ENCODE data around the gene PUSL1. TPM values are rescaled to one million over a fixed set of nuclear protein-coding genes. Genes with fewer than 3 reads are reported as not detected.
A peak's percentile ranks its signal among the peaks of the same experiment; 100 is the strongest.

Gene PUSL1
- total RNA-seq, 4 donors from 2014 or later: 6.2 to 13.1 (median 9.5) TPM

DNA sequence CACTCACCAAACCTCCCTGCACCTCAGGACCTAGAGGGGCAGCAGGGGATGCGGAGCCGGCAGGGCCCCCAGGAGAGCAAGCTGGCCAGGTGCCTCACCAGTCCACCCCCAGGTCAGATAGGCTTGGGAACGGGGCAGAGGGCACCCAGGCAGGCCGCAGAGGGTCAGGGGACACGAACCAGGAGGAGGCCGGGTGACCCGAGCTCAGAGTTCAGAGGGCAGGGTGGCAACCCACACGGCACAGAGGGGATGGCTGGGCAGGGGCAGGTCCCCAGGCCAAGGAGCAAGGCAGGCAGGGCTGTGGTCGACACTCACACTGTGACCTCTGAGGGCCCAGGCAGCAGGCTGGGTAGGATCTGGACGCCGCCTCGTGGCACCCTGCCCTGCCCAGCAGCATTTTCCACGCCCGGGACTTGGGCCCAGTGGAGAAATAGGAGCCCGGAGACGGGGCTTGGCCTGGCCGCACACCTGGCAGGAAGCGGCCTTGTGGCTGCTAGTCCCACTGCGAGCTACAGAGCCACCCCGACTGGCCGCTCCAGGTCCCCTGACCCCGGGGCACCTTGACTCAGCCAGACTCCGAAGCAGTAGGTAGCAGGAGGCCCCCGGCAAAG, 35.5 kb downstream of the PUSL1 start:
- Histone ChIP-seq H3K4me1 (peaks cover 53 to 67% of the 10 kb centered on the region in 2 donors), H3K27ac (peak overlapping the region; percentile 96 to 99 (median 98)), H3K27me3 (no peaks in the 10 kb centered on the region), H3K4me3 (peak overlapping the region; percentile 14 to 52 (median 18)), H3K36me3 (peaks cover 0 to 28% of the 10 kb centered on the region in 2 donors), H3K9me3 (no peaks in the 10 kb centered on the region)
- TF ChIP-seq, protein P1, sequence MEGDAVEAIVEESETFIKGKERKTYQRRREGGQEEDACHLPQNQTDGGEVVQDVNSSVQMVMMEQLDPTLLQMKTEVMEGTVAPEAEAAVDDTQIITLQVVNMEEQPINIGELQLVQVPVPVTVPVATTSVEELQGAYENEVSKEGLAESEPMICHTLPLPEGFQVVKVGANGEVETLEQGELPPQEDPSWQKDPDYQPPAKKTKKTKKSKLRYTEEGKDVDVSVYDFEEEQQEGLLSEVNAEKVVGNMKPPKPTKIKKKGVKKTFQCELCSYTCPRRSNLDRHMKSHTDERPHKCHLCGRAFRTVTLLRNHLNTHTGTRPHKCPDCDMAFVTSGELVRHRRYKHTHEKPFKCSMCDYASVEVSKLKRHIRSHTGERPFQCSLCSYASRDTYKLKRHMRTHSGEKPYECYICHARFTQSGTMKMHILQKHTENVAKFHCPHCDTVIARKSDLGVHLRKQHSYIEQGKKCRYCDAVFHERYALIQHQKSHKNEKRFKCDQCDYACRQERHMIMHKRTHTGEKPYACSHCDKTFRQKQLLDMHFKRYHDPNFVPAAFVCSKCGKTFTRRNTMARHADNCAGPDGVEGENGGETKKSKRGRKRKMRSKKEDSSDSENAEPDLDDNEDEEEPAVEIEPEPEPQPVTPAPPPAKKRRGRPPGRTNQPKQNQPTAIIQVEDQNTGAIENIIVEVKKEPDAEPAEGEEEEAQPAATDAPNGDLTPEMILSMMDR (IDR thresholded peaks at IDR 0.05 in 4 of 5, conservative IDR thresholded peaks at IDR 0.05 in 1 of 5): no peak
- peak in 1 of 2 donors; percentile 8 for TF ChIP-seq POLR2A (IDR thresholded peaks at IDR 0.05)
- ATAC-seq (peak; percentile 45 to 49), DNase-seq (peak; percentile 83 to 93)
- intact Hi-C loops (cut with DNase I; ENCODE audit: low total_unique reads): loop anchor here (1.0 kb wide), 1 partner anchor 36 kb away; the partner anchor contains the start of gene PUSL1
- in situ Hi-C loops (cut with MboI; ENCODE audit: low sequenced_read_pairs in 4 of 4): no loop called here

DNA sequence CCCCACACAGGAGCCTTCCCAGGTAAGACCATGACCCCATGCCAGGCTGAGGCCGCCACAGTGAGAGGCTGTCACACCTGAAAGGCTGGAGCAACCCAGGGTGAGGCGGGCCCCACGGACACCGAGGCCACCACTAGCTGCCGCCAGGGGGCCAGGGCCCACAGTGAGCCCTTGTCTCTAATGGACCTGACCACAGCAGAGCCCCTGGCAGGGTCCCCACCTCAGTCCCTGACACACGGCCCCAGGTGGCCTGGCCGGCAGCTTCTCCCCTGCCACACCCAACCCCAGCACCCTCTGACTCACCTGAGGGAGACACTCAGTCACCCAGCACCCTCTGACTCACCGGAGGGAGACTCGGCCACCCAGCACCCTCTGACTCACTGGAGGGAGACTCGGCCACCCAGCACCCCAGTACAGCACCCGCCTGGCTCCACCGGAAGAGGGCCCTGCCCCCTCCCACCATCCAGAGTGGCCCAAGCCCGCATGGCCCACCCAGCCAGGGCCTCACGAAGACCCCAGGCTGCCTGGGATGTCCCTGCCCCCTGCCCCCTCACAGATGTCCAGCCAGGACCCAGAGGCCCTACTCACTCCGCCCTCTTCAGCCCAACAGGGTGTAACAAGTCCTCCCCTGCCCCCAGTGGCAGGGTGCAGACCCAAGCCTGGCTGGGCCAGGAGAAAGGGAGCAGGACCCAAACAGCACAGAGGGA, 36.4 kb downstream of the PUSL1 start:
- intact Hi-C loops (cut with DNase I; ENCODE audit: low total_unique reads) (loop anchor here (1.0 to 5.0 kb wide), 3 partner anchors 37 to 363 kb away; partner anchors contain the start of genes PERM1 and PUSL1), in situ Hi-C loops (cut with MboI; ENCODE audit: low sequenced_read_pairs in 4 of 4) (no loop called here)
- H3K4me1 ChIP-seq: peaks cover 53 to 67% of the 10 kb centered on the region in 2 donors
- TF ChIP-seq POLR2A (IDR thresholded peaks at IDR 0.05): peak; percentile 20 to 66
- TF ChIP-seq, protein P1 (IDR thresholded peaks at IDR 0.05 in 4 of 5, conservative IDR thresholded peaks at IDR 0.05 in 1 of 5): peak; percentile 0 to 57 (median 35)
- ATAC-seq (peak; percentile 27 to 35), DNase-seq (peak; percentile 87 to 92)
- no peaks in the 10 kb centered on the region for H3K9me3 ChIP-seq
- peak overlapping the region; percentile 96 to 99 (median 98) for H3K27ac ChIP-seq
- peak overlapping the region; percentile 14 to 59 (median 36) for H3K4me3 ChIP-seq
- no peaks in the 10 kb centered on the region for H3K27me3 ChIP-seq
- peaks cover 0 to 19% of the 10 kb centered on the region in 2 donors for H3K36me3 ChIP-seq

DNA sequence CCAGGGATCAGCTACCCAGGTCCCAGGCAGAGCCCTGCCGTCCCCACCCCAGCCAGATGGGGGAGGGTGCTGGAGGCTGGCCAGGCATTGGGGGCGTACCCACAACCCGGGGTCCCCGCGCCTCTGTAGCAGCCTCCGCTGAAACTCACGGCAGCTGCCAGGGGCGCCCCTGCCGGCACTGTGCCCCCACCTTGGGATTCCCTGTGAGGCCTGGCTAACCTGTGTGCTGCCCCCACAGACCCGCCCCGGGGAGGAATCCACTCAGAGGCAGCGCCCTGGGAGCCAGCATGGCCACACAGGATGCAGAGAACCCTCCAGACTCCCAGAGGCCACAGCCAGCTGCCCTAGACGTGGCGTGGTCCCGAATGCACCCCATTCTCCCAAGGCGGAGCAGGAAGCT, 37.0 kb downstream of the PUSL1 start:
- Histone ChIP-seq H3K9me3 (no peaks in the 10 kb centered on the region), H3K36me3 (peaks cover 0 to 13% of the 10 kb centered on the region in 2 donors), H3K27me3 (no peaks in the 10 kb centered on the region), H3K4me1 (peaks cover 53 to 67% of the 10 kb centered on the region in 2 donors), H3K4me3 (peak overlapping the region; percentile 10 to 74 (median 58)), H3K27ac (peak overlapping the region; percentile 96 to 99 (median 98))
- intact Hi-C loops (cut with DNase I; ENCODE audit: low total_unique reads): loop anchor here (5.0 kb wide), 2 partner anchors 162 to 363 kb away; partner anchors contain the start of gene PERM1
- DNase-seq: no peak
- in situ Hi-C loops (cut with MboI; ENCODE audit: low sequenced_read_pairs in 4 of 4): no loop called here
- no peak for ATAC-seq
- TF ChIP-seq, protein P1 (IDR thresholded peaks at IDR 0.05 in 4 of 5, conservative IDR thresholded peaks at IDR 0.05 in 1 of 5): no peak
- no peak for TF ChIP-seq POLR2A (IDR thresholded peaks at IDR 0.05)

DNA sequence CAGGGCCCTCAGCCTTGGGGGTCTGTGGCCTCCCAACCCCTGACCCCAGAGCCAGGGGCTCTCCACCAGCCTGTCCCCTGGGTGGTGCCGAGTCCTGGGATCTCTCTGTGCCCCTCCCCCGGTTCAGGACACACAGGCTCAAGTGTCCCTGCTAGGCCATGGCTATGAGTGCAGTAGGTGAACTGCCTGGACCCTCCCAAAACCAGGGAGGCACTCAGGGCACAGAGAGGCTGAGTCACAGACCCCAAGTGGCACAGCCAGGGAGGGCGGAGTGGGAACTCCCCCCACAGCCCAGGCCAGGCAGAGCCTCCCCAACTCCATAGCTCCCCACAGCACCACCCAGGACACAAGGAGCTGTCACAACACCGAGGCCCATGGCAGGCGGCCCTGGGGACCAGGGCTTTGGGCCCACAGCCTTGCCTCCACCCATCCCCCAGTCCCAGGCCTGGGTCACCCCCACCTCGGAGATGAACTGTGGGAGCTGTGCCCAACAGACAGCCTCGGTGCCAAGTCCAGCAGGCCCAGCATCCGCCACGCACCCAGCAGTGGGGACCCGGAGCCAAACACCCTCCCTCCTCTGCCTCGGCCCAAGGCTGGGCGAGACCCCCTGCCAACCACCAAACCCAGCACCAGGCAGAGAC, 37.6 kb downstream of the PUSL1 start:
- Histone ChIP-seq H3K9me3 (no peaks in the 10 kb centered on the region), H3K36me3 (peaks cover 0 to 9% of the 10 kb centered on the region in 2 donors), H3K4me1 (peaks cover 53 to 67% of the 10 kb centered on the region in 2 donors), H3K27ac (peak overlapping the region; percentile 96 to 99 (median 98)), H3K27me3 (no peaks in the 10 kb centered on the region), H3K4me3 (peak overlapping the region; percentile 10 to 74 (median 58))
- DNase-seq (no peak), ATAC-seq (no peak)
- TF ChIP-seq POLR2A (IDR thresholded peaks at IDR 0.05): no peak
- intact Hi-C loops (cut with DNase I; ENCODE audit: low total_unique reads) (loop anchor here (5.0 kb wide), 2 partner anchors 161 to 364 kb away; partner anchors contain the start of gene PERM1), in situ Hi-C loops (cut with MboI; ENCODE audit: low sequenced_read_pairs in 4 of 4) (no loop called here)
